Activated CD4-positive, alpha-beta T cell treated with anti-CD3 and anti-CD28 coated beads, Interleukin-2, amount 10 ng/mL, durations not matched to agents 7 days and 5 days (primary cell): ENCODE results near the gene DCAF10. TPM values are rescaled to one million over a fixed set of nuclear protein-coding genes. Genes with fewer than 3 reads are reported as not detected.
"Not testable (repeated sequence)": the region's sequence is repeated elsewhere in the genome, so short reads cannot be mapped to it uniquely, and the experiment has no call there.

Experiments
- CTCF ChIA-PET: fragments of 350-600 bp; sonication (Branson Sonifier 250); formaldehyde crosslinking; loops from one replicate; lab custom pipeline; 2021; ENCODE audit warnings: antibody characterized with exemption; lab: Charles Lee
- POLR2A ChIA-PET: fragments of 350-600 bp; sonication (Branson Sonifier 250); formaldehyde crosslinking; loops from one replicate; lab custom pipeline; 2021; ENCODE audit warnings: antibody characterized with exemption; lab: Charles Lee
- DNase-seq: peaks from one replicate; pipeline ENCODE4 v3.0.0-alpha.2; 2020
- H3K27ac Mint-ChIP-seq: one replicate; pipeline ENCODE4 v1.8.0; 2021; ENCODE audit warnings: mild to moderate bottlenecking, moderate library complexity, mixed read lengths
- H3K27me3 Mint-ChIP-seq: one replicate; pipeline ENCODE4 v1.8.0; 2021; ENCODE audit warnings: mixed read lengths
- H3K36me3 Mint-ChIP-seq: one replicate; pipeline ENCODE4 v1.8.0; 2021; ENCODE audit warnings: low read depth, mixed read lengths
- H3K4me1 Mint-ChIP-seq: one replicate; pipeline ENCODE4 v1.8.0; 2021; ENCODE audit warnings: mixed read lengths
- H3K4me3 Mint-ChIP-seq: one replicate; pipeline ENCODE4 v1.8.0; 2021; ENCODE audit warnings: mild to moderate bottlenecking, moderate library complexity, mixed read lengths
- H3K9me3 Mint-ChIP-seq: one replicate; pipeline ENCODE4 v1.8.0; 2021; ENCODE audit warnings: mixed read lengths
- total RNA-seq, 2 experiments: library from RNA; stranded (reverse); gene quantifications; one replicate each; pipeline ENCODE4 v1.2.3, GENCODE V29; 2021

DCAF10 gene
- total RNA-seq, 2 experiments from 2014 or later = 20.6 to 21.2 TPM

DNA sequence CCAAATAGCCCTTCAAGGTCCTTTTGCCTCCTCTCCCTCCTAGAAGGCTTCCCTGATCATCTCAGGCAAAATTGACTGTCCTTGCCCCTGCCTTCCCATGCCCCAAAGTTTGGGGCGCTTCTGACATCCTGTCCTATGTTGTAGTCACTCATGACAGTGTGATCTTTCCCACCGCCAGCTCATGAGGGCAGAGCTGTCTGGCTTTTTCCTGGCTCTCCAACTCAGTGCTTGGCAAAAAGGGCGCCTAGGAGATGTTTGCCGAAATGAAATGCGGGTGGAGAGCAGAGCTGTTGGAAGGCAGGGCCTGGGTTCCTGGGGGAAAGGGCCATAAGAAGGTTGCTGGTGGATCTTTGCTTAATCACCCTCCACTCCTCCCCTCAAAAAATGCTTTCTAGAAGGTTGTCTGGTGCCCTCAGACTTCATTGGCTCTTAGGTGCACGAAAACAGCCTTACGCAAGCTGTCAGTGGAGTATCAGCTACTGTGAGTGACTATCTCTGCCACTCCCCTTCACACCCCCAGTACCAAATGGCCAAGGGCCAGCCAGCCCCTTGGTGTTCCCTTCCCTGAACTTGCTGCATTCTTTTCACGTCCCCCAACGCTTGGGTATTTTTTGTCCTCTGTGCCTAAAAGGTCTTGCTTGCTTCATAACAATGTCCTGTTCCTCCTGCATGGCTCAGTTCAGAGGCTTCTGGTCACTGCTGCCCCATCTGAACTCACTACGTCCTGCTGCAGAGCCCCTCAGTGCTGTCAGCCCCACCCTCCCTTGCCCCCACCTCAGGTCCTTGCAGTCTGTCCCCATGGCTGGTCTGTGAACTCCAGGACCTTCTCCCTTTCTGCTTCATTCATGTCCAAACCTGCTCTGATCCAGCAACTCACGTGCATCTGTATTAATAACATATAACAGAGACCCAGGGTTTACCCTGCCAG is 106.0 kb downstream of the DCAF10 start:
- H3K4me1 Mint-ChIP-seq = peaks cover 21% of the 10 kb centered on the region
- peak overlapping the region; percentile 63 for H3K27ac Mint-ChIP-seq
- no peaks in the 10 kb centered on the region for H3K9me3 Mint-ChIP-seq
- H3K36me3 Mint-ChIP-seq = no peaks in the 10 kb centered on the region
- H3K4me3 Mint-ChIP-seq = no peak overlapping the region
- peaks cover 2% of the 10 kb centered on the region for H3K27me3 Mint-ChIP-seq
- ChIA-PET POLR2A (no interaction called here), CTCF (no interaction called here)
- no peak for DNase-seq

DNA sequence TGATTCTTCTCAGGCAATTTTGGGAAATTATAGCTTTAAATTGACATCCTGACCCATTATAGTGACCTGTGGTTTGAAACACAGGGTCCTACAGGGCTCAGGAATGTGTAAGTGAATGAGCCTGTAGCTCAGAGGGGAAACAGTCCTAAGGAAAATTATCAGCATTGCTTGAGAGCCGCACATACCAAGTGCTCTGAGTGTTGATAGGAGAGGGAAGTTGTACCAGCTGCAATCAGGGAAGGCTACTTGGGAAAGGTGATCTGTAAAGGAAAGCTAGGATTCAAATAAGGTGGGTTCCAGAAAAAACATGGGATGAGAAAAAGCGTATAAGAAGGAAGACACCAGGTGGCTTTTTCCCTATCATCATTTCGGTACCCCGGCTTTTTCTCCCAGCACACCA is 107.7 kb downstream of the DCAF10 start:
- POLR2A ChIA-PET = no interaction called here

DNA sequence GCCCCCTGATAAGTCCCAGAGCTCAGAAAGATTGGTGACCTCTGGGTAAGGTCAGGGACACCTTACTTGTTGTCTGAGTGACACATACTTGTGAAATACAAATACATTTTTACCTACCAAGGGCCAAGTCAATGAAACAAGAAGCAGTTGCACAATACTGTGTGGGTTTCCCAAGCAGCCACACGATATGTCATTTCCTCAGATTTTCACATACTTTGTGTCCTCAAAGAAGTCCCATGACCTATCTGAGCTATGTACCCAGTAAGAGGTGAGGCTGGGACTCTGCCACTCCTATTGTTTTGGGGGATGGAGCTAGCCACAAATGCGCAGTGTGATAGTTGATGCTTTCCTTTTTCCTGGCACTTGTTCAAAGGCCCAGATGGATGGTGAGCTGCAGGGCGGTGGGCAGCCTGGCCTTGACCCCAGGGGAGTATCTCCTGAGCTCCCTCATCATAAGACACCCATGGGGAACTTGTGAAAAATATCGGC is 108.1 kb downstream of the DCAF10 start:
- no peaks in the 10 kb centered on the region for H3K9me3 Mint-ChIP-seq
- ChIA-PET POLR2A (no interaction called here), CTCF (interaction anchor here (1.0 to 1.7 kb wide), 2 partner anchors 10 to 12 kb away, joined by 3 to 4 read pairs; no protein-coding TSS in a partner anchor)
- no peaks in the 10 kb centered on the region for H3K36me3 Mint-ChIP-seq
- H3K27me3 Mint-ChIP-seq = peaks cover 2% of the 10 kb centered on the region
- no peak overlapping the region for H3K27ac Mint-ChIP-seq
- H3K4me3 Mint-ChIP-seq = no peak overlapping the region
- H3K4me1 Mint-ChIP-seq = peaks cover 8% of the 10 kb centered on the region
- DNase-seq = no peak

More for the DNA sequence above, 107.7 kb downstream of the DCAF10 start:
- Mint-ChIP-seq H3K27me3 (peaks cover 2% of the 10 kb centered on the region), H3K4me1 (peaks cover 8% of the 10 kb centered on the region), H3K36me3 (no peaks in the 10 kb centered on the region), H3K4me3 (no peak overlapping the region), H3K27ac (no peak overlapping the region), H3K9me3 (no peaks in the 10 kb centered on the region)
- CTCF ChIA-PET = interaction anchor here (1.0 to 1.7 kb wide), 2 partner anchors 10 to 13 kb away, joined by 3 to 4 read pairs; no protein-coding TSS in a partner anchor
- DNase-seq = no peak

DNA sequence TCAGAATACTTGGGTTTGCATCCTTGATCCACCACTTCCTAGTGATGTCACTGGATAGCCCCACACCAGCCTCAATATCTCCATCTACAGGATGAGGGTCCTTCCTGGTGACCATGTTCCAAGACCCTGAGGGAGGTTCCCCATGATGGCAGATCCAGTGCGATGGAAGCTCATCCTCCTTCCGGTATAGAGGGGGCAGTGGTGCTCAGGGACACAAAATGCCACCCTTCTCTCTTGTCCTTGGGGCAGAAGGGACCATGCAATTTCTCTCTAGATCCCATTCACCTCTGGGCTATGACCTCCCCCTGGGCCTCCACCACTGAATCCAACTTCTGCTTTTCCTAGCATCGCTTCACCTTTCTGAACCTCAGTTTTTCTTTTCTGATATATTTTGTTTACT is 108.7 kb downstream of the DCAF10 start:
- H3K9me3 Mint-ChIP-seq = no peaks in the 10 kb centered on the region
- ChIA-PET POLR2A (no interaction called here), CTCF (interaction anchor here (0.6 to 1.7 kb wide), 2 partner anchors 9 to 80 kb away, joined by 3 to 4 read pairs; no protein-coding TSS in a partner anchor)
- no peaks in the 10 kb centered on the region for H3K36me3 Mint-ChIP-seq
- DNase-seq = no peak
- no peak overlapping the region for H3K27ac Mint-ChIP-seq
- H3K27me3 Mint-ChIP-seq = peaks cover 2% of the 10 kb centered on the region
- H3K4me1 Mint-ChIP-seq = peaks cover 7% of the 10 kb centered on the region
- no peak overlapping the region for H3K4me3 Mint-ChIP-seq

DNA sequence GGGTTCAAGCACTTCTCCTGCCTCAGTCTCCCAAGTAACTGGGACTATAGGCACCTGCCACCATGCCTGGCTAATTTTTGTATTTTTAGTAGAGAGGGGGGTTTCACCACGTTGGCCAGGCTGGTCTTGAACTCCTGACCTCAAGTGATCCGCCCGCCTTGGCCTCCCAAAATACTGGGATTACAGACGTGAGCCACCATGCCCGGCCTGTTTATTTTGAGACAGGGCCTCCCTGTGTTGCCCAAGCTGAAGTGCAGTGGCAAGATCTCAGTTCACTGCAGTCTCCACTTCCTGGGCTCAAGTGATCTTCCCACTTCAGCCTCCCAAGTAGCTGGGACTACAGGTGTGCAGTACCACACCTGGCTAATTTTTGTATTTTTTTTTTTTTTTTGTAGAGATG is 109.2 kb downstream of the DCAF10 start:
- POLR2A ChIA-PET, DNase-seq, H3K27me3 Mint-ChIP-seq, H3K4me1 Mint-ChIP-seq, H3K4me3 Mint-ChIP-seq, H3K9me3 Mint-ChIP-seq, H3K36me3 Mint-ChIP-seq, H3K27ac Mint-ChIP-seq: not testable (repeated sequence)
- CTCF ChIA-PET = interaction anchor here (0.6 to 1.7 kb wide), 2 partner anchors 8 to 79 kb away, joined by 3 to 4 read pairs; no protein-coding TSS in a partner anchor

DNA sequence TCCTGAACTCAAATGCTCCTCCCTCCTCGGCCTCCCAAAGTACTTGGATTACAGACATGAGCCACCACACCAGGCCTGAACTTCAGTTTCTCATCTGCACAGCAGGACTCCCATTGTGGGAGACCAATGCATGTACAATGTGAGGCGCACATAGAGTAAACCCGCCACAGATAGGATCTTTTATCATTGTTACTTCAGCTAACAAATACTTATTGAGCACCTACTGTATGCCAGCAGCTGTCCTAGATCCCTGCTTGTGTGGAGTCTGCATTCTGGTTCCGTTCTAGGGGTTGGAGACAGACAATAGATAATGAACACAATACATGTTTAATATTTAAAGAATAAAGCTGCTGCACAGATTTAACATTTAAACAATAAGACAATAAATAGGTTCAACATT is 109.7 kb downstream of the DCAF10 start:
- ChIA-PET POLR2A (no interaction called here), CTCF (interaction anchor here (0.6 kb wide), 1 partner anchor 79 kb away, joined by 3 read pairs; no protein-coding TSS in a partner anchor)
- no peak overlapping the region for H3K27ac Mint-ChIP-seq
- no peaks in the 10 kb centered on the region for H3K36me3 Mint-ChIP-seq
- peaks cover 2% of the 10 kb centered on the region for H3K27me3 Mint-ChIP-seq
- no peaks in the 10 kb centered on the region for H3K9me3 Mint-ChIP-seq
- H3K4me3 Mint-ChIP-seq = no peak overlapping the region
- no peak for DNase-seq
- H3K4me1 Mint-ChIP-seq = peaks cover 2% of the 10 kb centered on the region

DNA sequence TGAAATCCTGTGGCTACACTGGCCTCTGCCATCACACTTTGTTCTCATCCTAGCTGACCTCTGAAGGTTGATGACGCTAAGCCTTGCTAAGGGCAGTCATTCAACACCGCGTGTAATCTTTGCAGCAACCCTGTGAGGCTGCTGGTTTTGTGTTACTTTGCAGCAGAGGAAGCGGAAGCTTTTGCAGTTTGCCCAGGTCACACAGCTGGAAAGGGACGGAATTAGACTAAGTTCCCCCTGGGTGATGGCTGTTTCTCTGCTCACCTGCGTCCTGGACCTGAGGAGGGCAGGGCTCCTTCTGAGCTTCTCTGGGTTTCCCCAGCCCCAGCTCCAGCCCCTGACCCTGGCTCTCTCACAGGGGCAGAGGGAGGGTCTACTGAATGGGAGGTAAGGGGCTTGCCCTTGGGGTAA is 110.7 kb downstream of the DCAF10 start:
- Mint-ChIP-seq H3K36me3 (no peaks in the 10 kb centered on the region), H3K4me1 (peaks cover 2% of the 10 kb centered on the region), H3K27ac (no peak overlapping the region), H3K27me3 (peaks cover under 1% of the 10 kb centered on the region), H3K4me3 (no peak overlapping the region), H3K9me3 (no peaks in the 10 kb centered on the region)
- CTCF ChIA-PET = no interaction called here
- POLR2A ChIA-PET = no interaction called here
- DNase-seq = no peak

DNA sequence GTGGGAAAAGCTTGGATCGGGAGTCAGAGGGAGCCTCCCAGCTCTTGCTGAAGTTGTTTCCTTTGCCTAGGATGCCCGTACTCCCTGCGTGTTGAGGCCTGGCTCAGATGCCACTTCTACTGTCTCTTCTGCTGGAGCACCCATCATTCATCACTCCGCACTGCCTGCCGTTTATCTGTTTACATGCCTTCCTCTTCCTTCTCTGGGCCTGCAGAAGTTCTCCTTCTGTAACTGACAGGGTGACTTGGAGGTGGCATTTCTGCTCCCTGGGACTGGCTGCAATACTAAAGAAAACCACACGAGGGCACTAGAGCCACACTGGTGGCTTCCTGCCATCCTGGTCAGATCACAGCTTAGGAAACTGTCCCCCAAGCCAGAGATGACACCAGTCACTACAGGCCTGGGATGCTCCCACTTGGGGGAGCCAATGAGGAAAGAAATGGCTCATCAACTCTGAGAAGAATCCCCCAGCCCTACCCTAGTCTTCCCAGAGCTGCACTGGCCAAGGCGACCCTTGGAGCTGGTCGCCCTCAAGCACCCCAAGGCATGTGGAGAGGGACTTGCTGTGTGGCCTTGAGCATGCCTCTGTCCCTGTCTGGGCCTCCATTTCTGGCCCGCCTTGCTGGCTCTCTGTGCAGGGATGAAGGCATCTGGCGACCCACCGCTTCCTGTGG is 113.0 kb downstream of the DCAF10 start:
- Mint-ChIP-seq H3K27me3 (no peaks in the 10 kb centered on the region), H3K27ac (no peak overlapping the region), H3K4me1 (no peaks in the 10 kb centered on the region), H3K4me3 (no peak overlapping the region), H3K9me3 (no peaks in the 10 kb centered on the region), H3K36me3 (no peaks in the 10 kb centered on the region)
- ChIA-PET CTCF (interaction anchor here (0.7 to 1.8 kb wide), 19 partner anchors 8 to 498 kb away, joined by 3 to 11 read pairs (median 4); partner anchors contain the start of genes ALDH1B1 and SHB), POLR2A (interaction anchor here (0.6 kb wide), 1 partner anchor 261 kb away, joined by 3 read pairs; no protein-coding TSS in a partner anchor)
- peak; percentile 82 for DNase-seq

DNA sequence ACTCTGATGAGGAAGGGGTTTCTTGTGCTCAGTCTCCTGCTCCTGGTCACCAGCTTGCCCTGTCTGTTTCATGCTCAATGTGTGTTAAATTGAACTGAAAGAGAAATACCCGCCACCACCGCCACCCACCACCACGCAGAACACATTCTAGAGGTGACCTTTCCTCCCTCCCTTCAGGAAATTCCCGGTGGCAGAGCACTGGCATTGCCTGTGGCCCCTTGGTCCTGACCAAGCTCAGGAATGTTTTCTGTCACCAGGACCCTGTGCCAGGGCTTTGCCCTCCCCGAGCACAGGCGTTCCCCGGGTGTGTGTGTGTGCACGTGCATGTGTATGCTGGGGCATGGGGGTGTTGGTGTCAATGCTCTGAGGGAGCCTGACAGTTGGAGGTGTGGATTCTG is 113.6 kb downstream of the DCAF10 start:
- no peak overlapping the region for H3K27ac Mint-ChIP-seq
- no peaks in the 10 kb centered on the region for H3K4me1 Mint-ChIP-seq
- no peak overlapping the region for H3K4me3 Mint-ChIP-seq
- DNase-seq = no peak
- ChIA-PET POLR2A (interaction anchor here (0.6 kb wide), 1 partner anchor 261 kb away, joined by 3 read pairs; no protein-coding TSS in a partner anchor), CTCF (interaction anchor here (0.7 to 1.8 kb wide), 19 partner anchors 8 to 498 kb away, joined by 3 to 11 read pairs (median 4); partner anchors contain the start of genes ALDH1B1 and SHB)
- H3K9me3 Mint-ChIP-seq = no peaks in the 10 kb centered on the region
- no peaks in the 10 kb centered on the region for H3K27me3 Mint-ChIP-seq
- no peaks in the 10 kb centered on the region for H3K36me3 Mint-ChIP-seq

DNA sequence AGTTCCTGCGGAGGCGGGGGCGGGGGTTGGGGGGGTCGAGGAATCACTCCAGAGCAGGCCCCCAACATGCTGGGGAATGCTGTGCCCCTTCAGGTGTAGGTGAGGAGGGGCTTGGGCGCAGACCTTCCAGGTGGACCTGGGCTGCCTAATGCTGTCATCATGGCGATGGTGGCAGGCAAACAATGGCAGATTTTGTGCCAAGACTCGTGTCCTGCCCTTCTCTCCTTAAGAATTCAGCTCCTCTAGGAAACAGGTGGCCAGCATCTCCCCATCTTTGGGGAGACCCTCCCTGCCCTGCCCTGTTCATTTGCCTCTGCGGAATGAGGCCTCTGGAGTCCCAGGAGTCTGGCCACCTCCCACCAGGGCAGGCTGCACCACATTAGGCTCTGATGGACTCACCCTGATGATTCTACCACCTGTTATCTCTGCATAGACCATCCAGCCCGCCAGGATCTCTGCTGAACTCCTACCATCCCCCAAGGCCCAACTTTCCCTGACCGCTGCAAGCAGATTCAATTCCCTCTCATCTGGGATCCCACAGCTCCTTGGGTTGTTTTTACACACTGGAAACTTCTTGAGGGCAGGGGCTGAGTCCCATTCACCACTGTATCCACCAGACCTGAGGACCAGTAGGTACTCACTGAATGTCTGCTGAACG is 114.2 kb downstream of the DCAF10 start:
- DNase-seq = no peak
- ChIA-PET CTCF (interaction anchor here (1.0 to 1.7 kb wide), 4 partner anchors 10 to 245 kb away, joined by 3 to 7 read pairs (median 4); no protein-coding TSS in a partner anchor), POLR2A (interaction anchor here (0.7 kb wide), 1 partner anchor 28 kb away, joined by 4 read pairs; no protein-coding TSS in a partner anchor)
- Mint-ChIP-seq H3K36me3 (no peaks in the 10 kb centered on the region), H3K27me3 (no peaks in the 10 kb centered on the region), H3K4me1 (no peaks in the 10 kb centered on the region), H3K4me3 (no peak overlapping the region), H3K27ac (no peak overlapping the region), H3K9me3 (no peaks in the 10 kb centered on the region)

DNA sequence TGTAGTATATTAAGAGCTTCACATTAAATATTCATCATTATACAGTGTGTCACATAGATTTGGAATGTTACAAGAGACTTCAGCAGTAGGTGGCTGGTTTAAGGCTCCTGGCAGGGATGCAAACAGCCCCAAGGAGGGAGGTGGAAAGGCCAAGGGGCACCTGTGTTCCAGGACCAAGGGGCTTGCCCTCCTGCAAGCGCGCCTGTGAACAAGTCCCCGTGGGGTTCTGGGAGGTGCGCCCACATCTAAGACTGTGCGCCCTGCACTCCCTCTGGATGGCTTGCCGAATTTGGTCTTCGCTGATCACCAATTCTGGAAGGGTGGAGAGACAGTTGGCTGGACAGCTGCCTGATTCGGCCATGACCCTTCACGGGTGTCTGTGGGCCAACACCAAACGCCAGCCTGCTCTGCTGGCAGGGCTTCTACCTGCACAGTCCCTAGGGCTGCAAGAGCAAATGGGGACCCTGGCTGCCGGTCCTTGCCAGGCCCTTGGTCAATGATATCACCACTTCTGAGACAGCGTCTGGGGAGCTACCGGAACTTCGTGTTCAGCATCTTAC is 115.4 kb downstream of the DCAF10 start:
- ChIA-PET POLR2A (no interaction called here), CTCF (no interaction called here)
- no peak for DNase-seq
- Mint-ChIP-seq H3K27ac (no peak overlapping the region), H3K27me3 (no peaks in the 10 kb centered on the region), H3K4me3 (no peak overlapping the region), H3K4me1 (no peaks in the 10 kb centered on the region), H3K9me3 (no peaks in the 10 kb centered on the region), H3K36me3 (no peaks in the 10 kb centered on the region)
